MCF 10A (cell line): Measurements from ENCODE around the gene FOXO6. TPM values are rescaled to one million over a fixed set of nuclear protein-coding genes. Genes with fewer than 3 reads are reported as not detected.
A peak's percentile ranks its signal among the peaks of the same experiment; 100 is the strongest.

Experiments used
- BruUV-seq: library from RNA; stranded (reverse); fragments of 400-500 nt; replicated peaks from 2 replicates; lab custom pipeline; 2021; lab: Mats Ljungman, UMichigan
- CTCF ChIA-PET: fragments of 300-600 bp; sonication (Branson Sonifier 250); formaldehyde crosslinking; extraction: SDS; loops from one replicate; lab custom pipeline; 2021; ENCODE audit warnings: antibody characterized with exemption, inconsistent platforms; lab: Yijun Ruan, JAX
- POLR2A ChIA-PET: fragments of 300-600, 350-650 bp; sonication (Branson Sonifier 250); formaldehyde crosslinking; extraction: SDS; loops from one replicate; lab custom pipeline; 2020; ENCODE audit warnings: antibody characterized with exemption, inconsistent platforms; lab: Yijun Ruan, JAX
- DNase-seq: peaks from one replicate; pipeline ENCODE4 v3.0.0-alpha.2; 2018; ENCODE audit not compliant: unreplicated experiment
- H3K27ac Mint-ChIP-seq: one replicate; pipeline ENCODE4 v1.8.0; 2022; ENCODE audit warnings: mild to moderate bottlenecking, low read depth, mixed read lengths; ENCODE audit not compliant: unreplicated experiment
- H3K27me3 Mint-ChIP-seq: one replicate; pipeline ENCODE4 v1.8.0; 2022; ENCODE audit warnings: mixed read lengths; ENCODE audit not compliant: insufficient read depth, unreplicated experiment
- H3K36me3 Mint-ChIP-seq: one replicate; pipeline ENCODE4 v1.8.0; 2022; ENCODE audit warnings: mild to moderate bottlenecking, moderate library complexity, mixed read lengths; ENCODE audit not compliant: insufficient read depth, unreplicated experiment
- H3K4me1 Mint-ChIP-seq: one replicate; pipeline ENCODE4 v1.8.0; 2022; ENCODE audit warnings: mixed read lengths; ENCODE audit not compliant: insufficient read depth, unreplicated experiment
- H3K4me3 Mint-ChIP-seq: one replicate; pipeline ENCODE4 v1.8.0; 2022; ENCODE audit warnings: mild to moderate bottlenecking, moderate library complexity, mixed read lengths; ENCODE audit not compliant: unreplicated experiment
- H3K9me3 Mint-ChIP-seq: one replicate; pipeline ENCODE4 v1.8.0; 2022; ENCODE audit warnings: mixed read lengths; ENCODE audit not compliant: unreplicated experiment
- intact Hi-C: fragments of 100-400 bp; cut with micrococcal nuclease; formaldehyde crosslinking; loops from 2 replicates; pipeline ENCODE4 v1.14.1; 2022
- total RNA-seq: library from RNA; stranded (reverse); gene quantifications from 2 replicates; pipeline ENCODE4 v1.2.3, GENCODE V29; 2022
- TF ChIP-seq, protein P1 (sequence below): fragments of 200-600 bp; IDR thresholded peaks from one replicate; pipeline ENCODE4 v1.8.0; 2022; ENCODE audit warnings: antibody characterized with exemption, mild to moderate bottlenecking; ENCODE audit not compliant: unreplicated experiment

Gene FOXO6
- total RNA-seq, 1 experiment from 2014 or later: 0.28 TPM

DNA sequence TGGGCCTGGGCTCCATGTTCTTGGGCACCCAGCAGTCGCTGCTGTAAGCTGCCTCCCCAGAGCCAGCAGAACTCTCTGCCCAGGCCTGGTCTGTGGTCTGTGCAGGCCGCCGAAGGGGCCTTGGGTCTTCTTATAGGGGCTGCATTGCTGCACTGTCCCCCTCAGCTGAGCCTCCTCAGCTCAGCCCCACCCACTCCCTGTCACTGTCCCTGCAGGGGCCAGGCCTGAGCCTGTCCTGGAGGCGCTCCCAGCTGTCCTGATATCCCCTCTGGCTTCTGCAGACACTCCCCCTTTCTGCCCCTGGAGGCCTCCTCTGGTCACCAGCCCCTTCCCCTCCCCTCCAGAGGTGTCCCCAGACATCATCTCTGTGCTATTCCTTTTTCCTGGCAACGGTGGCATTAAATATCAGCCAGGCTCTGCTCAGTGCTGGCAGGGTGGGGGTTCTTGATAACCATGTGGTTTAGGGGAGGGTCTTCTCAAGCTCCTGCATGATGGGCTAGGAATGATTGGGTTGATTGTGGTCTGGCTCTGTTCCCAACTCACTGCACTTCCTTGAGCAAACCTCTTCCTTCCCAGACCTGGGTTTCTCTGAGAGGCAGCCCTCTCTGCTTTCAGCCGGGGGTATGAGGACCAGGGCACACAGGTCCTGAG lies 3.7 kb upstream of the FOXO6 start:
- intact Hi-C loops: no loop called here
- ChIA-PET CTCF (interaction anchor here (0.7 to 3.1 kb wide), 2 partner anchors 33 to 75 kb away, joined by 3 to 12 read pairs; no protein-coding TSS in a partner anchor), POLR2A (interaction anchor here (1.3 kb wide), 1 partner anchor 22 kb away, joined by 3 read pairs; no protein-coding TSS in a partner anchor)
- DNase-seq: no peak
- TF ChIP-seq, protein P1, sequence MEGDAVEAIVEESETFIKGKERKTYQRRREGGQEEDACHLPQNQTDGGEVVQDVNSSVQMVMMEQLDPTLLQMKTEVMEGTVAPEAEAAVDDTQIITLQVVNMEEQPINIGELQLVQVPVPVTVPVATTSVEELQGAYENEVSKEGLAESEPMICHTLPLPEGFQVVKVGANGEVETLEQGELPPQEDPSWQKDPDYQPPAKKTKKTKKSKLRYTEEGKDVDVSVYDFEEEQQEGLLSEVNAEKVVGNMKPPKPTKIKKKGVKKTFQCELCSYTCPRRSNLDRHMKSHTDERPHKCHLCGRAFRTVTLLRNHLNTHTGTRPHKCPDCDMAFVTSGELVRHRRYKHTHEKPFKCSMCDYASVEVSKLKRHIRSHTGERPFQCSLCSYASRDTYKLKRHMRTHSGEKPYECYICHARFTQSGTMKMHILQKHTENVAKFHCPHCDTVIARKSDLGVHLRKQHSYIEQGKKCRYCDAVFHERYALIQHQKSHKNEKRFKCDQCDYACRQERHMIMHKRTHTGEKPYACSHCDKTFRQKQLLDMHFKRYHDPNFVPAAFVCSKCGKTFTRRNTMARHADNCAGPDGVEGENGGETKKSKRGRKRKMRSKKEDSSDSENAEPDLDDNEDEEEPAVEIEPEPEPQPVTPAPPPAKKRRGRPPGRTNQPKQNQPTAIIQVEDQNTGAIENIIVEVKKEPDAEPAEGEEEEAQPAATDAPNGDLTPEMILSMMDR: no peak
- no peaks in the 10 kb centered on the region for H3K9me3 Mint-ChIP-seq
- no peak overlapping the region for H3K27ac Mint-ChIP-seq
- H3K36me3 Mint-ChIP-seq: peaks cover 7% of the 10 kb centered on the region
- peaks cover 28% of the 10 kb centered on the region for H3K4me1 Mint-ChIP-seq
- no peak overlapping the region for H3K4me3 Mint-ChIP-seq
- no TSS peak for BruUV-seq
- H3K27me3 Mint-ChIP-seq: peaks cover 3% of the 10 kb centered on the region

DNA sequence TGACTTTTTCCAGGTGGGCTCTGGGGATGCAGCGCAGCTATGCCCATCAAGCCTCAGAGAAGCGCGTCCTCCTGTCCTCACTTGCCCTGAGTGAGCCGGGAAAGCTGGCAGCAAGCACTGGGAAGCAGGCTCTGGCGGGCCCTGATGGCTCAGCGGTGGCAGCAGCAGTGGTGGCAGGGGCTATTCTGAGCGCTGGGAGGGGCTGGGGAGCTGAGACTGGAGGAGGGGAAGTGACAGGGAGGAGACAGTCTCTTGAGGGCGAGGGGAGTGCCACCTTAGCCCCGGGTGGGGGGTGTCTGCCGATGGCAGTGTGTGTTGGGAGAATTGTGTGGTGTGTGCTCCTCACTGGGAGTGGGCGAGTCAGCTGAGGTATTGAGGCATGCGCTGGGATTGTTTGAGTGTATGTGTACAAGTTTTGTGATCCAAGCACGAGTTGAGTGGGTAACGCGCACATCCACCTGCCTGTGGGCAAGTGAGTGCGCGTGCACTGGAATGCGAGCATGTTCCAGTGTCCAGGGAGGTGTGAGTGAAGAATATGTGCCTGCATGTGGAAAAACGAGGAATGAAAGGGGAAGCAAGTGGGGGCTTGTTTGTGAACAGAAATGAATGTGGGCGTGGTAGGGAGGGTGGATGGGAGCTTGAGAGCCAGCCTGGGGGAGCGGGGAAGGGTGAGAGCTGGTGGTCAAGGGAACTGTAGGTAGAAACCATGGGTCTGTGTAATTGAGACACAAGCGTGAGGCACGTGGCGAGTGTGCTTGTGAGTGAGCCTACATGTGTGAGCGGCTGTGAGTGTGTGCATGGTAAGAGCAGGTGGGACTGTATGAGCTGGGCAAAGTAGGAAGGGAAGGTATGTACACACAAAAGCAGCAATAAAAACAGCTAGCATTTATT lies 2.9 kb upstream of the FOXO6 start:
- Mint-ChIP-seq H3K27ac (peak overlapping the region; percentile 8), H3K27me3 (peaks cover 11% of the 10 kb centered on the region), H3K36me3 (peaks cover 8% of the 10 kb centered on the region), H3K4me1 (peaks cover 28% of the 10 kb centered on the region), H3K4me3 (peak overlapping the region; percentile 28), H3K9me3 (no peaks in the 10 kb centered on the region)
- TF ChIP-seq, protein P1: no peak
- CTCF ChIA-PET: interaction anchor here (0.6 to 3.1 kb wide), 4 partner anchors 32 to 75 kb away, joined by 3 to 12 read pairs (median 5); no protein-coding TSS in a partner anchor
- DNase-seq: no peak
- no TSS peak for BruUV-seq
- POLR2A ChIA-PET: interaction anchor here (1.3 to 2.8 kb wide), 2 partner anchors 17 to 21 kb away, joined by 3 to 16 read pairs; no protein-coding TSS in a partner anchor
- intact Hi-C loops: no loop called here

DNA sequence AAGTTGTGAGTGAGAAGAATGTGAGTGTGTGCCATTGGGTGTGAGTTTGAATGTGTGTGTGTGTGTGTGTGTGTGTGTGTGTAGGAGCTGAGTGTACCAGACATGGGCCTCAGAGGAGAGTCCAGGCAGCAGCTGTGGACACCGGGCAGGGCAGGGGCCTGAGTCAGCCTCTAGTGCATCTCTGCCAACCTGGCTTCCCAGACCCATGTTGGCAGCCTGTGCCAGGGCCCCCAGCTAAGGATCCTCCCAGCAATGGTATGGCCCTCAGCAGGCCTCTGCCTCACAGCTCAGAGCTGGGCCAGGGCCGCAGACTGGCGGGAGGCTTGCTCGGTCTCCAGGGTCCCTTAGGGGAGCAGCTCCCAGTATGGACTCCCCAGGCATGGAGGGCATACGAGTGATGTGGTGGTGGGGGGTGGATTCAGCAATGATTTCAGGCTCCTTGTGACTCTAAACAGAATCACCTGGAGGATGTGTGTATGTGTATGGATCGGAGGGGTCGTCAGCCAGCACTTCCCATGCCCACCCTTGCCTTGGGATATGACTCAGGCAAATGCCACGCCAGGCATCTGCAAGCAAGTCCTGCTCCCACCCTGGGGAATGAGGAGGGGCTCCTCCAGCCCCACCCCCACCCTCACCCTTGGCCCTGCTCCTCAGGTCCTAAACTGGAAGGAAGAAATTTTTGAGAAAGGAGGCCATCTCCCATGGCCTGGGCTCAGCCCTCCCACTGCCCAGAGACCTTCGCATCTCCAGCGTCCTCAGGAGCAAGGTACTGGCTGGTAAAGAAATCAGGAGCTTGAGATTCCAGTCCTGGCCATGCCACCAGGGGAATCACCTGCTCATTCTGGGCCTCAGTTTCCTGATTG lies 1.8 kb upstream of the FOXO6 start:
- peaks cover 28% of the 10 kb centered on the region for H3K4me1 Mint-ChIP-seq
- BruUV-seq: no TSS peak
- peak overlapping the region; percentile 8 for H3K27ac Mint-ChIP-seq
- peaks cover 15% of the 10 kb centered on the region for H3K27me3 Mint-ChIP-seq
- POLR2A ChIA-PET: interaction anchor here (2.8 kb wide), 1 partner anchor 18 kb away, joined by 16 read pairs; no protein-coding TSS in a partner anchor
- intact Hi-C loops: no loop called here
- TF ChIP-seq, protein P1: no peak
- no peaks in the 10 kb centered on the region for H3K9me3 Mint-ChIP-seq
- H3K4me3 Mint-ChIP-seq: no peak overlapping the region
- CTCF ChIA-PET: interaction anchor here (0.6 to 2.1 kb wide), 6 partner anchors 17 to 75 kb away, joined by 3 to 9 read pairs (median 5); no protein-coding TSS in a partner anchor
- H3K36me3 Mint-ChIP-seq: peaks cover 5% of the 10 kb centered on the region
- peak; percentile 38 for DNase-seq
